K562 (cell line): ENCODE measurements around the gene UBAP2. TPM values are rescaled to one million over a fixed set of nuclear protein-coding genes. Genes with fewer than 3 reads are reported as not detected.

Experiments used
- ATAC-seq: fragments of 200-7000 bp; cut with Tn5 transposase; 3 replicates; pipeline ENCODE4 v1.9.1; 2020; ENCODE audit warnings: moderate library complexity
- BruUV-seq: library from RNA; stranded (reverse); fragments of 400-500 nt; replicated peaks from 2 replicates; lab custom pipeline; 2021; lab: Mats Ljungman, UMichigan
- CTCF ChIA-PET: fragments of 300-600 bp; formaldehyde crosslinking; extraction: SDS; loops from one replicate; lab custom pipeline; 2021; ENCODE audit warnings: low intra/inter-chr PET ratio; lab: Yijun Ruan, JAX
- POLR2A ChIA-PET: fragments of 300-600, 350-650 bp; sonication (Branson Sonifier 250); formaldehyde crosslinking; extraction: SDS; loops from one replicate; lab custom pipeline; 2021; ENCODE audit warnings: antibody characterized with exemption, inconsistent platforms; lab: Yijun Ruan, JAX
- DNase-seq, 4 experiments: peaks; one replicate each; pipeline versions ENCODE4 v3.0.0 to v3.0.0-alpha.2; 2011 to 2018; ENCODE audit warnings: low spot score in 3 of 4, mixed read lengths in 3 of 4; ENCODE audit errors: extremely low read depth in 1 of 4
- FAIRE-seq: peaks from 2 replicates; lab custom pipeline; 2011; peaks lifted over from hg19 to GRCh38; lab: Jason Lieb, UNC
- H2AFZ ChIP-seq: 2 replicates; pipeline ENCODE4 v1.6.0; 2011; ENCODE audit warnings: low read depth, low read length, control low read depth, inconsistent platforms
- H3K27ac ChIP-seq: fragments of 200-600 bp; 3 replicates; pipeline ENCODE4 v1.8.0; 2011; ENCODE audit warnings: low read depth, mild to moderate bottlenecking, control low read depth, inconsistent platforms, low read length, moderate library complexity, mixed read lengths; ENCODE audit errors: extremely low read depth
- H3K27me3 ChIP-seq, 2 experiments: fragments of 300-600 bp in 1 of 2; 2 replicates in 1 of 2; 3 replicates in 1 of 2; pipeline versions ENCODE4 v1.6.0 to v1.8.0; 2011; ENCODE audit warnings: inconsistent platforms in 2 of 2, low read length in 2 of 2, mild to moderate bottlenecking in 1 of 2, mixed read lengths in 1 of 2, moderate library complexity in 1 of 2; ENCODE audit not compliant: control insufficient read depth in 2 of 2, insufficient read depth in 2 of 2
- H3K36me3 ChIP-seq: fragments of 300-600 bp; 3 replicates; pipeline ENCODE4 v1.8.0; 2011; ENCODE audit warnings: mild to moderate bottlenecking, low read length, inconsistent platforms; ENCODE audit not compliant: control insufficient read depth, insufficient read depth
- H3K4me1 ChIP-seq, 2 experiments: fragments of 200-600 bp in 1 of 2; replicated peaks in 1 of 2; 2 replicates in 1 of 2; 3 replicates in 1 of 2; pipeline versions ENCODE4 v1.5.1 to v1.8.0; 2011; ENCODE audit warnings: inconsistent platforms in 2 of 2, low read length in 2 of 2, mild to moderate bottlenecking in 1 of 2, mixed read lengths in 1 of 2, moderate library complexity in 1 of 2; ENCODE audit not compliant: control insufficient read depth in 2 of 2, insufficient read depth in 2 of 2
- H3K4me2 ChIP-seq: 2 replicates; pipeline ENCODE4 v1.6.1; 2011; ENCODE audit warnings: low read length, control low read depth, inconsistent platforms, mixed read lengths; ENCODE audit not compliant: insufficient read depth
- H3K4me3 ChIP-seq: fragments of 200-600 bp; sonication (generic), shearing (Covaris generic); 2 replicates; pipeline ENCODE4 v1.5.1; 2016; ENCODE audit warnings: control low read depth, inconsistent platforms
- H3K79me2 ChIP-seq: fragments of 200-600 bp; 3 replicates; pipeline ENCODE4 v1.8.0; 2011; ENCODE audit warnings: low read length, inconsistent platforms; ENCODE audit not compliant: control insufficient read depth, insufficient read depth
- H3K9ac ChIP-seq, 2 experiments: 2 replicates each; pipeline versions ENCODE4 v1.6.0 to v1.6.1; 2011; ENCODE audit warnings: low read depth in 2 of 2, low read length in 2 of 2, control low read depth in 1 of 2, inconsistent platforms in 1 of 2, mild to moderate bottlenecking in 1 of 2, mixed read lengths in 1 of 2; ENCODE audit not compliant: insufficient read depth in 1 of 2
- H3K9me1 ChIP-seq: one replicate; pipeline ENCODE4 v1.6.0; 2011; ENCODE audit warnings: inconsistent platforms, mild to moderate bottlenecking, low read length, moderate library complexity; ENCODE audit not compliant: control insufficient read depth, insufficient read depth
- H3K9me3 ChIP-seq: replicated peaks from 2 replicates; pipeline ENCODE4 v1.5.1; 2011; ENCODE audit warnings: low read depth, low read length, inconsistent platforms; ENCODE audit not compliant: control insufficient read depth, insufficient read depth
- H4K20me1 ChIP-seq: replicated peaks from 2 replicates; pipeline ENCODE4 v1.6.1; 2011; ENCODE audit warnings: low read length, inconsistent platforms, mixed read lengths; ENCODE audit not compliant: control insufficient read depth, insufficient read depth
- CC2D1A ChIP-seq: fragments of 450-650 bp; IDR thresholded peaks from 2 replicates; pipeline ENCODE4 v1.6.1; 2017; ENCODE audit warnings: mild to moderate bottlenecking
- HMGN3 ChIP-seq: IDR thresholded peaks from 2 replicates; pipeline ENCODE4 v1.6.1; 2011; ENCODE audit warnings: borderline replicate concordance, low read depth, mild to moderate bottlenecking, mixed read lengths, low read length; ENCODE audit not compliant: insufficient read length; ENCODE audit errors: extremely low read depth
- MBD2 ChIP-seq: sonication (generic); IDR thresholded peaks from 2 replicates; pipeline ENCODE4 v1.6.1; 2016; ENCODE audit warnings: low read depth, borderline replicate concordance
- NCOA1 ChIP-seq: fragments of 450-650 bp; IDR thresholded peaks from 2 replicates; pipeline ENCODE4 v1.6.1; 2016; ENCODE audit warnings: low read depth
- NFYB ChIP-seq: IDR thresholded peaks from 2 replicates; pipeline ENCODE4 v1.6.1; 2011; ENCODE audit warnings: mild to moderate bottlenecking, moderate library complexity; ENCODE audit not compliant: insufficient read length; ENCODE audit errors: extremely low read depth
- RBM14 ChIP-seq: fragments of 200-400 bp; formaldehyde crosslinking; IDR thresholded peaks from 2 replicates; pipeline ENCODE4 v1.6.1; 2018; ENCODE audit warnings: low read depth, mild to moderate bottlenecking, low read length, moderate library complexity, borderline replicate concordance; ENCODE audit not compliant: insufficient read depth
- RFX1 ChIP-seq: fragments of 450-650 bp; IDR thresholded peaks from 2 replicates; pipeline ENCODE4 v1.6.1; 2016; ENCODE audit warnings: mild to moderate bottlenecking, moderate library complexity
- SIN3B ChIP-seq: fragments of 450-650 bp; IDR thresholded peaks from 2 replicates; pipeline ENCODE4 v1.6.1; 2017; ENCODE audit warnings: low read depth, mild to moderate bottlenecking, moderate library complexity
- SP1 ChIP-seq: sonication (generic); formaldehyde crosslinking; IDR thresholded peaks from 2 replicates; pipeline ENCODE4 v1.8.1; 2022; ENCODE audit warnings: mild to moderate bottlenecking, missing genetic modification reagents
- TCF3 ChIP-seq: sonication (generic); formaldehyde crosslinking; IDR thresholded peaks from 2 replicates; pipeline ENCODE4 v1.4.0; 2020; ENCODE audit warnings: mild to moderate bottlenecking, missing genetic modification reagents
- ZBTB5 ChIP-seq: fragments of 450-650 bp; IDR thresholded peaks from 2 replicates; pipeline ENCODE4 v1.6.1; 2017; ENCODE audit warnings: antibody characterized with exemption
- ZNF121 ChIP-seq: sonication (generic); formaldehyde crosslinking; conservative IDR thresholded peaks from 2 replicates; pipeline ENCODE4 v1.8.0; 2022; ENCODE audit warnings: missing genetic modification reagents
- ZNF124 ChIP-seq: sonication (generic); formaldehyde crosslinking; IDR thresholded peaks from 2 replicates; pipeline ENCODE4 v1.8.1; 2022; ENCODE audit warnings: missing genetic modification reagents
- ZNF778 ChIP-seq: fragments of 450-650 bp; formaldehyde crosslinking; IDR thresholded peaks from 2 replicates; pipeline ENCODE4 v1.4.0; 2020; ENCODE audit warnings: mild to moderate bottlenecking, moderate library complexity
- WGBS: fragments of 100-300 bp; shearing (Covaris generic); methylation state at CpG from one replicate; pipeline ENCODE4 v1.1.6; 2016; ENCODE audit warnings: low coverage, mixed read lengths; ENCODE audit not compliant: insufficient coverage; ENCODE audit errors: missing lambda C conversion rate; 5-methylcytosine and 5-hydroxymethylcytosine counted together
- in situ Hi-C: fragments of 300-500 bp; cut with MboI; formaldehyde crosslinking; loops from 4 replicates; pipeline ENCODE4 v1.15.0; 2018; ENCODE audit warnings: inconsistent platforms, mixed read lengths
- intact Hi-C: fragments of 100-400 bp; cut with micrococcal nuclease; formaldehyde crosslinking; loops from 2 replicates; pipeline ENCODE4 v1.14.2; 2022
- polyA plus RNA-seq, 8 experiments: library from polyadenylated mRNA; depleted of rRNA in 4 of 8; stranded (reverse) in 5 of 8; unstranded in 3 of 8; fragments of >200 nt; fragmentation: Nextera tagmentation in 2 of 8; fragmentation: Illumina TruSeq in 1 of 8; extraction: Ambion mirVana in 2 of 8; extraction: Trizol in 1 of 8; gene quantifications; 2 replicates each; pipeline versions ENCODE4 v1.2.1 to v1.2.3, GENCODE V29; 2011 to 2014; ENCODE audit warnings: inconsistent platforms in 1 of 8, missing spikeins in 1 of 8
- total RNA-seq, 7 experiments: library from RNA; depleted of rRNA in 6 of 7; stranded (reverse); fragments of >200 nt in 6 of 7; fragmentation: Illumina TruSeq in 2 of 7; extraction: Trizol in 2 of 7; gene quantifications; 2 replicates each; pipeline versions ENCODE4 v1.2.1 to v1.2.3, GENCODE V29; 2011 to 2021; ENCODE audit warnings: low replicate concordance in 1 of 7
- TF ChIP-seq, protein P1 (sequence below), 2 experiments: fragments of 450-650 bp; IDR thresholded peaks; 2 replicates each; pipeline ENCODE4 v1.6.1; 2016

The UBAP2 gene
- total and polyA plus RNA-seq, 9 of the 15 experiments (the other 6 are each of a cell fraction or from before 2014, with no cell fraction given): 8.7 to 47.9 (median 18.7) TPM

DNA sequence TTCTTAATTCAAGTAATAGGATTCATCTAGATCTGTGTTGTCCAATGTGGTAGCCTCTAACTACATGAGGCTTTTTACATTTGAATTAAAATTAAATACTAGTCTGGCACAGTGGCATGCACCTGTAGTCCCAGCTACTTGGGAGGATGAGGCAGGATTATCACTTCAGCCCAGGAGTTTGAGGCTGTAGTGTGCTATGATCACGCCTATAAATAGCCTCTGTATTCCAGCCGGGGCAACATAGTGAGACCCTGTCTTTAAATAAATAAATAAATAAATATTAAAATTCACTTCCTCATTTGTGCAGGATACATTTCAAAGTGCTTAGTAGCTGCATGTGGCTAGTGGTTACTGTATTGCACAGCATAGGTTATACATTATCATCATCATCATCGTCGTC, 139.9 kb downstream of the UBAP2 start:
- H3K4me2 ChIP-seq: no peak overlapping the region
- no peak overlapping the region for H3K4me3 ChIP-seq
- no peak overlapping the region for H3K9ac ChIP-seq
- H3K9me1 ChIP-seq: no peaks in the 10 kb centered on the region
- BruUV-seq: no TSS peak
- H4K20me1 ChIP-seq: no peaks in the 10 kb centered on the region
- no peaks in the 10 kb centered on the region for H3K27me3 ChIP-seq
- intact Hi-C loops (no loop called here), in situ Hi-C loops (no loop called here)
- no peak overlapping the region for H2AFZ ChIP-seq
- no peak for ATAC-seq
- H3K79me2 ChIP-seq: peaks cover 24% of the 10 kb centered on the region; the same call in 2 of the 3 replicates
- no peak for FAIRE-seq
- no peaks in the 10 kb centered on the region for H3K4me1 ChIP-seq
- DNase-seq: no peak
- H3K27ac ChIP-seq: no peak overlapping the region
- no peaks in the 10 kb centered on the region for H3K9me3 ChIP-seq
- peaks cover 30% of the 10 kb centered on the region; the same call in 1 of the 3 replicates for H3K36me3 ChIP-seq
- TF ChIP-seq ZNF121 (CRISPR knock-in tag) (peak; percentile 73), NCOA1 (no peak)
- ChIA-PET CTCF (no interaction called here), POLR2A (no interaction called here)
- WGBS: 98% methylated on average over 4 of the region's 4 CpGs

DNA sequence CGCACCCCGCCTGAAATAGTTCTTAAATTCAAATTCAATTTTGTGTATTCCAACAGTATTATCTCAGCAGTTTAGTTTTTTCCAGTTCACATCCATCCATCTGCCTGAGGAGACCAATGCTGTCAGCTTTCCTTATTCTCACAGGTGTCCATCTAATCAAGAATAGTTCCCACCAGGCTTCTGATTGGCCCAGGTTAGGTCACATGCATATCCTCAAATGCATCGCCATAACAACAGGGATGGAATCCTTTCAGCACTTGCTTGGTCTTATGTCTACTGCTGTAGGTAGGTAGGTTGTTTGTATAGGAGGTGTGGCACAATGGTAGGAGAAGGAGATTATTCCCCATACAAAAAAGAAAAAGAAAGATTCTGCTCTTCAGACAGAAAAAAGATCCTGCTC, 140.6 kb downstream of the UBAP2 start:
- no peak overlapping the region for H3K27ac ChIP-seq
- no peak for FAIRE-seq
- no peaks in the 10 kb centered on the region for H3K4me1 ChIP-seq
- DNase-seq: no peak
- no peak for ATAC-seq
- WGBS: 98% methylated on average over 3 of the region's 3 CpGs
- in situ Hi-C loops (no loop called here), intact Hi-C loops (no loop called here)
- H3K79me2 ChIP-seq: peaks cover 24% of the 10 kb centered on the region; the same call in 2 of the 3 replicates
- H3K36me3 ChIP-seq: peaks cover 30% of the 10 kb centered on the region; the same call in 1 of the 3 replicates
- H3K9ac ChIP-seq: no peak overlapping the region
- H3K4me3 ChIP-seq: no peak overlapping the region
- POLR2A ChIA-PET: no interaction called here
- BruUV-seq: no TSS peak
- no peak overlapping the region for H3K4me2 ChIP-seq
- no peaks in the 10 kb centered on the region for H3K9me3 ChIP-seq
- CTCF ChIA-PET: no interaction called here
- no peaks in the 10 kb centered on the region for H3K27me3 ChIP-seq
- no peaks in the 10 kb centered on the region for H3K9me1 ChIP-seq
- no peaks in the 10 kb centered on the region for H4K20me1 ChIP-seq
- H2AFZ ChIP-seq: no peak overlapping the region
- TF ChIP-seq RBM14 (no peak), TCF3 (no peak), NFYB (peak; percentile 31), RFX1 (peak; percentile 57), ZNF778 (CRISPR knock-in tag) (no peak), SP1 (CRISPR knock-in tag) (no peak), CC2D1A (no peak), HMGN3 (no peak), SIN3B (no peak), ZBTB5 (no peak), ZNF124 (CRISPR knock-in tag) (no peak), MBD2 (no peak)
- TF ChIP-seq, protein P1, sequence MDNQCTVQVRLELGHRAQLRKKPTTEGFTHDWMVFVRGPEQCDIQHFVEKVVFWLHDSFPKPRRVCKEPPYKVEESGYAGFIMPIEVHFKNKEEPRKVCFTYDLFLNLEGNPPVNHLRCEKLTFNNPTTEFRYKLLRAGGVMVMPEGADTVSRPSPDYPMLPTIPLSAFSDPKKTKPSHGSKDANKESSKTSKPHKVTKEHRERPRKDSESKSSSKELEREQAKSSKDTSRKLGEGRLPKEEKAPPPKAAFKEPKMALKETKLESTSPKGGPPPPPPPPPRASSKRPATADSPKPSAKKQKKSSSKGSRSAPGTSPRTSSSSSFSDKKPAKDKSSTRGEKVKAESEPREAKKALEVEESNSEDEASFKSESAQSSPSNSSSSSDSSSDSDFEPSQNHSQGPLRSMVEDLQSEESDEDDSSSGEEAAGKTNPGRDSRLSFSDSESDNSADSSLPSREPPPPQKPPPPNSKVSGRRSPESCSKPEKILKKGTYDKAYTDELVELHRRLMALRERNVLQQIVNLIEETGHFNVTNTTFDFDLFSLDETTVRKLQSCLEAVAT (IDR thresholded peaks at IDR 0.05): no peak
